Mesendoderm (in vitro differentiated cells): ENCODE data around the gene CHML.

ENCODE experiments used
- DNase-seq: peaks from one replicate; pipeline ENCODE4 v3.0.0; 2013
- H2AK5ac ChIP-seq: 2 replicates; pipeline ENCODE4 v1.6.1; 2013; ENCODE audit warnings: low read length, inconsistent platforms
- H2BK120ac ChIP-seq: 2 replicates; pipeline ENCODE4 v1.6.1; 2013; ENCODE audit warnings: low read depth, mild to moderate bottlenecking, low read length, moderate library complexity, mixed read lengths
- H2BK15ac ChIP-seq: replicated peaks from 2 replicates; pipeline ENCODE4 v1.6.1; 2013; ENCODE audit warnings: low read depth, mild to moderate bottlenecking, moderate library complexity
- H2BK5ac ChIP-seq: 2 replicates; pipeline ENCODE4 v1.6.1; 2013; ENCODE audit warnings: low read length, inconsistent platforms
- H3K18ac ChIP-seq: 2 replicates; pipeline ENCODE4 v1.6.1; 2013; ENCODE audit warnings: mild to moderate bottlenecking, low read length, mixed read lengths
- H3K23ac ChIP-seq: one replicate; pipeline ENCODE4 v1.6.1; 2013; ENCODE audit warnings: low read length
- H3K27ac ChIP-seq: 2 replicates; pipeline ENCODE4 v1.5.1; 2013; ENCODE audit warnings: low read depth, mild to moderate bottlenecking, inconsistent platforms, low read length, moderate library complexity
- H3K27me3 ChIP-seq: 2 replicates; pipeline ENCODE4 v1.6.1; 2013; ENCODE audit warnings: low read length, control low read depth, mild to moderate bottlenecking, inconsistent platforms; ENCODE audit not compliant: insufficient read depth, poor library complexity
- H3K36me3 ChIP-seq: 2 replicates; pipeline ENCODE4 v1.6.1; 2013; ENCODE audit warnings: low read length, inconsistent platforms; ENCODE audit not compliant: control insufficient read depth, insufficient read depth
- H3K4ac ChIP-seq: one replicate; pipeline ENCODE4 v1.6.1; 2013; ENCODE audit warnings: low read depth, mild to moderate bottlenecking, low read length, moderate library complexity
- H3K4me1 ChIP-seq: 2 replicates; pipeline ENCODE4 v1.6.1; 2013; ENCODE audit warnings: low read depth, low read length, inconsistent platforms; ENCODE audit not compliant: control insufficient read depth
- H3K4me2 ChIP-seq: 2 replicates; pipeline ENCODE4 v1.6.1; 2013; ENCODE audit warnings: low read length
- H3K4me3 ChIP-seq: 2 replicates; pipeline ENCODE4 v1.5.1; 2013; ENCODE audit warnings: mild to moderate bottlenecking, low read length
- H3K56ac ChIP-seq: one replicate; pipeline ENCODE4 v1.6.1; 2013; ENCODE audit warnings: low read length
- H3K79me1 ChIP-seq: 2 replicates; pipeline ENCODE4 v1.6.1; 2013; ENCODE audit warnings: low read length, inconsistent platforms
- H3K79me2 ChIP-seq: 2 replicates; pipeline ENCODE4 v1.6.1; 2013; ENCODE audit warnings: mild to moderate bottlenecking, low read length; ENCODE audit not compliant: control insufficient read depth, insufficient read depth
- H3K9ac ChIP-seq: 2 replicates; pipeline ENCODE4 v1.6.1; 2013; ENCODE audit warnings: low read length, inconsistent platforms
- H4K5ac ChIP-seq: one replicate; pipeline ENCODE4 v1.6.1; 2013; ENCODE audit warnings: low read length
- H4K8ac ChIP-seq: one replicate; pipeline ENCODE4 v1.6.1; 2013; ENCODE audit warnings: low read depth, mild to moderate bottlenecking, control low read depth, low read length, moderate library complexity
- WGBS: extraction: QIAGEN DNeasy Blood & Tissue Kit; methylation state at CpG from one replicate; pipeline ENCODE4 v1.1.7; 2013; ENCODE audit warnings: low lambda C conversion rate, missing lambda C conversion rate; ENCODE audit not compliant: insufficient coverage; ENCODE audit errors: extremely low coverage; 5-methylcytosine and 5-hydroxymethylcytosine counted together

CHML gene

DNA sequence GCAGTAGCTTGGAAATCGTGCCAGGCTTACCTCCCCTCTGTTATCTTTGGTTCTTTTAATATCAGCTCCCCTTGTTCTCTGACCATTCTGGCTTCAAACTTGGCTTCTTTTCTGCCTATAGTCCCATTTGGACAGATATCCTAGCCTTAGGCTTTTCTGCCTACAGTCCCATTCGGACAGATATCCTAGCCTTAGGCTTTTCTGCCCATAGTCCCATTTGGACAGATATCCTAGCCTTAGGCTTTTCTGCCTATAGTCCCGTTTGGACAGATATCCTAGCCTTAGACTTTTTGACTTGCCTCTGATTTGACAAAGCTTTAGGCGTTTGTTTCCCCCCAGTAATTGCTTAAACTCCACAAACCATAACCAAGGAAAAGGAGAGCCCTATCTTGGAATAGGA is 25.6 kb downstream of the CHML start:
- H2BK5ac ChIP-seq = no peak overlapping the region
- no peak for DNase-seq
- no peaks in the 10 kb centered on the region for H3K4me1 ChIP-seq
- H3K4me3 ChIP-seq = no peak overlapping the region
- H3K79me1 ChIP-seq = no peaks in the 10 kb centered on the region
- no peak overlapping the region for H3K4me2 ChIP-seq
- no CpG with 5 or more reads among the region's 4 CpGs for WGBS
- no peaks in the 10 kb centered on the region for H3K79me2 ChIP-seq
- no peak overlapping the region for H2BK15ac ChIP-seq
- no peak overlapping the region for H4K8ac ChIP-seq
- no peak overlapping the region for H2AK5ac ChIP-seq
- no peak overlapping the region for H2BK120ac ChIP-seq
- H3K36me3 ChIP-seq = no peaks in the 10 kb centered on the region
- H3K56ac ChIP-seq = no peak overlapping the region
- no peak overlapping the region for H4K5ac ChIP-seq
- H3K4ac ChIP-seq = no peak overlapping the region
- no peak overlapping the region for H3K18ac ChIP-seq
- no peak overlapping the region for H3K27ac ChIP-seq
- H3K23ac ChIP-seq = no peak overlapping the region
- H3K27me3 ChIP-seq = no peaks in the 10 kb centered on the region
- no peak overlapping the region for H3K9ac ChIP-seq

- H3K79me2 ChIP-seq = no peaks in the 10 kb centered on the region
- no peak overlapping the region for H3K18ac ChIP-seq
- H4K5ac ChIP-seq = no peak overlapping the region
- no CpG with 5 or more reads among the region's 4 CpGs for WGBS
- H3K56ac ChIP-seq = no peak overlapping the region
- DNase-seq = no peak
- no peak overlapping the region for H4K8ac ChIP-seq
- no peak overlapping the region for H3K4me3 ChIP-seq
- no peaks in the 10 kb centered on the region for H3K79me1 ChIP-seq
- no peak overlapping the region for H3K27ac ChIP-seq
- H2BK120ac ChIP-seq = no peak overlapping the region
- no peaks in the 10 kb centered on the region for H3K4me1 ChIP-seq
- no peak overlapping the region for H3K4ac ChIP-seq
- no peak overlapping the region for H2BK5ac ChIP-seq
- no peaks in the 10 kb centered on the region for H3K36me3 ChIP-seq
- H2AK5ac ChIP-seq = no peak overlapping the region
- no peaks in the 10 kb centered on the region for H3K27me3 ChIP-seq
- H2BK15ac ChIP-seq = no peak overlapping the region
- no peak overlapping the region for H3K9ac ChIP-seq
- H3K23ac ChIP-seq = no peak overlapping the region
- no peak overlapping the region for H3K4me2 ChIP-seq
Observed at GRCh38 chr1:241614144-241614543, 26.0 kb downstream of the CHML start.

- Histone ChIP-seq H2AK5ac (no peak overlapping the region), H3K9ac (no peak overlapping the region), H2BK5ac (no peak overlapping the region), H3K27ac (no peak overlapping the region), H3K23ac (no peak overlapping the region), H2BK120ac (no peak overlapping the region), H3K56ac (no peak overlapping the region), H3K79me2 (no peaks in the 10 kb centered on the region), H3K36me3 (no peaks in the 10 kb centered on the region), H3K4me3 (no peak overlapping the region), H4K8ac (no peak overlapping the region), H2BK15ac (no peak overlapping the region), H3K4me2 (no peak overlapping the region), H3K18ac (no peak overlapping the region), H4K5ac (no peak overlapping the region), H3K79me1 (no peaks in the 10 kb centered on the region), H3K27me3 (no peaks in the 10 kb centered on the region), H3K4ac (no peak overlapping the region), H3K4me1 (no peaks in the 10 kb centered on the region)
- peak; percentile 84 for DNase-seq
- no CpG with 5 or more reads among the region's 9 CpGs for WGBS
Observed at GRCh38 chr1:241612533-241613477, 27.4 kb downstream of the CHML start.

GRCh38 chr1:241611736-241612135 is 28.4 kb downstream of the CHML start:
- Histone ChIP-seq H3K36me3 (no peaks in the 10 kb centered on the region), H3K4me1 (no peaks in the 10 kb centered on the region), H3K79me1 (no peaks in the 10 kb centered on the region), H2BK15ac (no peak overlapping the region), H4K5ac (no peak overlapping the region), H3K4me2 (no peak overlapping the region), H2BK5ac (no peak overlapping the region), H3K27ac (no peak overlapping the region), H4K8ac (no peak overlapping the region), H3K27me3 (no peaks in the 10 kb centered on the region), H3K4ac (peak overlapping the region; percentile 36), H3K23ac (no peak overlapping the region), H3K79me2 (no peaks in the 10 kb centered on the region), H3K56ac (no peak overlapping the region), H2BK120ac (no peak overlapping the region), H3K4me3 (no peak overlapping the region), H2AK5ac (no peak overlapping the region), H3K9ac (no peak overlapping the region), H3K18ac (no peak overlapping the region)
- WGBS = no CpG with 5 or more reads among the region's 1 CpG
- DNase-seq = peak; percentile 29

DNA sequence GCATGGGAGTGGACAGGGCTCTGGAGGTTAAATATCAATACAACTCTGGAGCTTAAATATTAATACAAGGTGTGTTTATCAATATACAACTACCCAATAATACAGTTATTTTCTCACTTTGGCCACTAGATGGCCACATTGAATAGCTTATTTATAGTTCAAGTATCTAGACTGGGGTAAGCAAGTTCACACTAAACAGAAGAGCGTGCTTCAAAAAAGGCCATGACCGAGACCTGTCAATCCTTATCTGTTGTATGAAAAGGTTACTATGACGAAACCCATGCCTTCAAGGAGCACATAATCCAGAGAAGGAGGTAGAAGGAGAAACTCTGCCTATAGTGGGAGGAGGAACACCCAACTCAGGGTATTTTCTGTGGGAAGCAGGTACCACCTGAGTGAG is 29.1 kb downstream of the CHML start:
- H3K79me2 ChIP-seq = no peaks in the 10 kb centered on the region
- H2BK5ac ChIP-seq = no peak overlapping the region
- no peak overlapping the region for H3K56ac ChIP-seq
- no peaks in the 10 kb centered on the region for H3K4me1 ChIP-seq
- no peak overlapping the region for H3K4me2 ChIP-seq
- no peak overlapping the region for H2AK5ac ChIP-seq
- H2BK120ac ChIP-seq = no peak overlapping the region
- H2BK15ac ChIP-seq = peak overlapping the region; percentile 57
- H3K27ac ChIP-seq = no peak overlapping the region
- H3K9ac ChIP-seq = no peak overlapping the region
- H3K27me3 ChIP-seq = no peaks in the 10 kb centered on the region
- H3K23ac ChIP-seq = no peak overlapping the region
- H4K5ac ChIP-seq = no peak overlapping the region
- no peak overlapping the region for H4K8ac ChIP-seq
- no peak overlapping the region for H3K4me3 ChIP-seq
- H3K36me3 ChIP-seq = no peaks in the 10 kb centered on the region
- no peak overlapping the region for H3K4ac ChIP-seq
- no peak overlapping the region for H3K18ac ChIP-seq
- WGBS = no CpG with 5 or more reads among the region's 3 CpGs
- peak; percentile 79 for DNase-seq
- H3K79me1 ChIP-seq = no peaks in the 10 kb centered on the region
